ENCODE measurements around the gene ESPL1. TPM values are rescaled to one million over a fixed set of nuclear protein-coding genes. Genes with fewer than 3 reads are reported as not detected.

Gene ESPL1
- total RNA-seq, 1 donor from 2014 or later: 0.97 TPM

- no peak for DNase-seq (ENCODE audit: missing footprints)
- intact Hi-C loops (cut with DNase I): no loop called here
- ATAC-seq: no peak
Observed at GRCh38 chr12:53227836-53228235, 40.3 kb upstream of the ESPL1 start.

GRCh38 chr12:53229454-53229853 is 38.6 kb upstream of the ESPL1 start:
- ATAC-seq (no peak), DNase-seq (ENCODE audit: missing footprints) (no peak)
- intact Hi-C loops (cut with DNase I): no loop called here

GRCh38 chr12:53230108-53230845 is 37.8 kb upstream of the ESPL1 start:
- ATAC-seq (no peak), DNase-seq (ENCODE audit: missing footprints) (no peak)
- intact Hi-C loops (cut with DNase I): no loop called here

GRCh38 chr12:53231671-53231920 is 36.5 kb upstream of the ESPL1 start:
- ATAC-seq (no peak), DNase-seq (ENCODE audit: missing footprints) (no peak)
- intact Hi-C loops (cut with DNase I): no loop called here

- intact Hi-C loops (cut with DNase I): no loop called here
- DNase-seq (ENCODE audit: missing footprints) (peak; percentile 71), ATAC-seq (peak; percentile 72)
Observed at GRCh38 chr12:53231921-53232645, 36.0 kb upstream of the ESPL1 start, which contains the start of gene RARG. TSS of gene RARG (minus strand) at chr12:53232209. CDS start at chr12:53227545, 4,664 bp downstream.

GRCh38 chr12:53232646-53233461 is 35.2 kb upstream of the ESPL1 start:
- ATAC-seq (peak; percentile 74), DNase-seq (ENCODE audit: missing footprints) (peak; percentile 81)
- intact Hi-C loops (cut with DNase I): no loop called here

- intact Hi-C loops (cut with DNase I): no loop called here
- ATAC-seq: no peak
Observed at GRCh38 chr12:53233671-53234121, 34.4 kb upstream of the ESPL1 start.

GRCh38 chr12:53234271-53234914 is 33.7 kb upstream of the ESPL1 start:
- no peak for DNase-seq (ENCODE audit: missing footprints)
- no peak for ATAC-seq
- intact Hi-C loops (cut with DNase I): no loop called here

More at GRCh38 chr12:53233671-53234121, 34.4 kb upstream of the ESPL1 start:
- no peak for DNase-seq (ENCODE audit: missing footprints)

- no peak for ATAC-seq
Observed at GRCh38 chr12:53235164-53235563, 32.9 kb upstream of the ESPL1 start.

GRCh38 chr12:53235742-53236442 is 32.2 kb upstream of the ESPL1 start:
- ATAC-seq (no peak), DNase-seq (ENCODE audit: missing footprints) (no peak)
- intact Hi-C loops (cut with DNase I): no loop called here

More at GRCh38 chr12:53235164-53235563, 32.9 kb upstream of the ESPL1 start:
- DNase-seq (ENCODE audit: missing footprints): no peak
- intact Hi-C loops (cut with DNase I): no loop called here

GRCh38 chr12:53236443-53237111 is 31.5 kb upstream of the ESPL1 start:
- DNase-seq (ENCODE audit: missing footprints): no peak
- ATAC-seq: no peak
- intact Hi-C loops (cut with DNase I): no loop called here

- ATAC-seq (no peak), DNase-seq (ENCODE audit: missing footprints) (no peak)
- intact Hi-C loops (cut with DNase I): no loop called here
Observed at GRCh38 chr12:53239643-53240258, 28.3 kb upstream of the ESPL1 start.

- intact Hi-C loops (cut with DNase I): no loop called here
- DNase-seq (ENCODE audit: missing footprints) (no peak), ATAC-seq (peak; percentile 20)
Observed at GRCh38 chr12:53241623-53242412, 26.3 kb upstream of the ESPL1 start.

GRCh38 chr12:53244337-53244736 is 23.8 kb upstream of the ESPL1 start:
- no peak for DNase-seq (ENCODE audit: missing footprints)
- peak; percentile 71 for ATAC-seq
- intact Hi-C loops (cut with DNase I): no loop called here

GRCh38 chr12:53245286-53245685 is 22.8 kb upstream of the ESPL1 start:
- DNase-seq (ENCODE audit: missing footprints): no peak
- intact Hi-C loops (cut with DNase I): no loop called here
- ATAC-seq: no peak

GRCh38 chr12:53251477-53252348 is 16.4 kb upstream of the ESPL1 start:
- ATAC-seq (peak; percentile 94), DNase-seq (ENCODE audit: missing footprints) (peak; percentile 89)
- intact Hi-C loops (cut with DNase I): loop anchor here (2.0 to 5.0 kb wide), 3 partner anchors 31 to 46 kb away; partner anchors contain the start of genes MYG1 and PFDN5

All from Right ventricle myocardium inferior (tissue), 1 donor.